Ovary (tissue), 3 donors: ENCODE data around the gene EHMT1.

Experiments used
- CTCF ChIP-seq, 3 donors: fragments of 450-650 bp in 2 of 3; fragments of 200-600 bp in 1 of 3; IDR thresholded peaks; one replicate each; pipeline versions ENCODE4 v1.5.1 to v1.8.0; 2016 to 2022; ENCODE audit warnings: antibody characterized with exemption in 3 of 3, mild to moderate bottlenecking in 1 of 3
- EP300 ChIP-seq: sonication (generic); formaldehyde crosslinking; IDR thresholded peaks from one replicate; pipeline ENCODE4 v1.6.1; 2017; ENCODE audit warnings: antibody characterized with exemption
- POLR2A ChIP-seq: fragments of 450-650 bp; IDR thresholded peaks from one replicate; pipeline ENCODE4 v1.6.1; 2017; ENCODE audit warnings: antibody characterized with exemption, mild to moderate bottlenecking, moderate library complexity
- donor health status: DM: no; HTN: no; CAD: no.

GRCh38 chr9:137683262-137683864, 64.6 kb downstream of the EHMT1 start:
- TF ChIP-seq CTCF (IDR thresholded peaks at IDR 0.05), result no peak
- no peak for TF ChIP-seq POLR2A
- TF ChIP-seq EP300, result no peak
